Adrenal gland (tissue), 12 donors: ENCODE measurements around the gene GET3. TPM values are rescaled to one million over a fixed set of nuclear protein-coding genes. Genes with fewer than 3 reads are reported as not detected.

Experiments used
- DNase-seq, 7 donors: peaks; one replicate each; pipeline ENCODE4 v3.0.0-alpha.2; 2019 to 2020
- H3K27ac ChIP-seq, 5 donors: fragments of 200-600 bp; sonication (generic) in 4 of 5; 1 replicate in 3 of 5; 2 replicates in 2 of 5; pipeline versions ENCODE4 v1.5.1 to v1.8.0; 2016 to 2020; ENCODE audit warnings: mild to moderate bottlenecking in 1 of 5
- H3K27me3 ChIP-seq: fragments of 200-600 bp; 2 replicates; pipeline ENCODE4 v1.8.0; 2021
- H3K36me3 ChIP-seq, 2 donors: fragments of 200-600 bp; replicated peaks in 1 of 2; 1 replicate in 1 of 2; 2 replicates in 1 of 2; pipeline versions ENCODE4 v1.5.1 to v1.8.0; 2018 to 2022
- H3K4me1 ChIP-seq, 2 donors: fragments of 200-600 bp; replicated peaks in 1 of 2; 1 replicate in 1 of 2; 2 replicates in 1 of 2; pipeline versions ENCODE4 v1.5.1 to v1.8.0; 2018 to 2021
- H3K4me3 ChIP-seq, 4 donors: fragments of 200-600 bp; sonication (generic) in 3 of 4; one replicate each; pipeline ENCODE4 v1.5.1; 2016 to 2018
- H3K9me3 ChIP-seq, 3 donors: fragments of 200-600 bp; sonication (generic) in 1 of 3; replicated peaks in 1 of 3; 1 replicate in 2 of 3; 2 replicates in 1 of 3; pipeline versions ENCODE4 v1.5.1 to v1.8.0; 2016 to 2021
- POLR2A ChIP-seq, 2 donors: fragments of 450-650 bp; IDR thresholded peaks; one replicate each; pipeline ENCODE4 v1.6.1; 2017; ENCODE audit warnings: antibody characterized with exemption in 2 of 2, mild to moderate bottlenecking in 2 of 2, moderate library complexity in 1 of 2
- WGBS, 4 donors: extraction: QIAGEN DNeasy Blood & Tissue Kit in 2 of 4; methylation state at CpG; one replicate each; pipeline versions ENCODE4 v1.1.5 to v1.1.7; 2013 to 2017; 5-methylcytosine and 5-hydroxymethylcytosine counted together
- intact Hi-C, 2 donors: fragments of 100-400 bp; cut with DNase I; formaldehyde crosslinking; loops; one replicate each; pipeline versions ENCODE4 v1.14.1 to v1.15.0; 2022 to 2023
- polyA plus RNA-seq, 3 donors: library from polyadenylated mRNA; stranded (reverse); fragments of 200-250 nt in 2 of 3; fragments of 350-450 nt in 1 of 3; fragmentation: Illumina TruSeq in 1 of 3; extraction: RNeasy Lipid Tissue Mini Kit (QIAGEN cat#74804) in 1 of 3; gene quantifications; one replicate each; pipeline ENCODE4 v1.2.3, GENCODE V29; 2013 to 2014
- total RNA-seq, 9 donors: library from RNA; depleted of rRNA in 4 of 9; stranded (reverse); fragments of >200 nt in 4 of 9; fragments of 120-200 nt in 1 of 9; fragmentation: NEBNext Ultra II Directional in 1 of 9; extraction: Animal tissue kit (Norgen Biotek cat#: 25700) in 1 of 9; gene quantifications; one replicate each; pipeline versions ENCODE4 v1.1.0 to v1.2.4, GENCODE V29; 2013 to 2023
- TF ChIP-seq, protein P1 (sequence below), 6 experiments: fragments of 450-650 bp in 4 of 6; fragments of 200-600 bp in 2 of 6; sonication (generic) in 1 of 6; IDR thresholded peaks; 1 replicate in 5 of 6; 2 replicates in 1 of 6; pipeline versions ENCODE4 v1.5.1 to v1.8.0; 2016 to 2021; ENCODE audit warnings: antibody characterized with exemption in 6 of 6, mild to moderate bottlenecking in 2 of 6, moderate library complexity in 1 of 6
- donor health status: healthy with polysubstance abuse.
- donor health status: Bipolar disorder and iron deficiency.
- donor health status: DM: yes; HTN: yes; CAD: no.
- donor health status: DM: no; HTN: no; CAD: no.
- donor health status: DM: no; HTN: no; CAD: no.
- donor health status: DM: yes; HTN: yes; CAD: no.

GET3 gene
- total and polyA plus RNA-seq, 12 donors: 50.3 to 97.7 (median 81.8) TPM

DNA sequence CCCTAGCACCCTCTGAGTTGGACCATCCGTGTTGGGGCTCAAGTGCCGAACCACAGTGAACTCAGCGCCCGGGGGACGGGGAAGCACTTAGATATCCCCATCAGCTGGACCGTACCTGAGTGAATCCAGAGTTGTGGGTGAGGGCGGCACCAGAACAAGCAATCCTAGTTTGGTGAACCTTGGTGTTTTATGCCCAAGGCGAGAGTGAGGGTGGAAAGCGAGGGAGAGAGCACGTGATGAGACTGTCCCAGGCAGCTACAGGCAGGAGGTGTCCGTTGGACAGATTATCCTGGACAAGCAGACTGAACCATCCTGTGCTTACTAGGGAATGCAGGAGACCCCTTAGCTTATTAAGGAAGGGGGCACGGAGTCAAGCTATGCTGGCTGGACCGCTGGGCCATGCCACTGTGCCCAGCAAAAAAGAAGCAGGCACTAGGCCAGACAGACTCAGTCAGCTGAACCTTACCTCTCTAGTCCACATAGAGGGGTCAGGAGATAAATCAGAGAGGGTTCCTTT is 596 bp downstream of the GET3 start:
- intact Hi-C loops: no loop called here
- H3K27ac ChIP-seq: peak overlapping the region in 3 of 5 donors; percentile 84 to 89 (median 86)
- no peak for DNase-seq

DNA sequence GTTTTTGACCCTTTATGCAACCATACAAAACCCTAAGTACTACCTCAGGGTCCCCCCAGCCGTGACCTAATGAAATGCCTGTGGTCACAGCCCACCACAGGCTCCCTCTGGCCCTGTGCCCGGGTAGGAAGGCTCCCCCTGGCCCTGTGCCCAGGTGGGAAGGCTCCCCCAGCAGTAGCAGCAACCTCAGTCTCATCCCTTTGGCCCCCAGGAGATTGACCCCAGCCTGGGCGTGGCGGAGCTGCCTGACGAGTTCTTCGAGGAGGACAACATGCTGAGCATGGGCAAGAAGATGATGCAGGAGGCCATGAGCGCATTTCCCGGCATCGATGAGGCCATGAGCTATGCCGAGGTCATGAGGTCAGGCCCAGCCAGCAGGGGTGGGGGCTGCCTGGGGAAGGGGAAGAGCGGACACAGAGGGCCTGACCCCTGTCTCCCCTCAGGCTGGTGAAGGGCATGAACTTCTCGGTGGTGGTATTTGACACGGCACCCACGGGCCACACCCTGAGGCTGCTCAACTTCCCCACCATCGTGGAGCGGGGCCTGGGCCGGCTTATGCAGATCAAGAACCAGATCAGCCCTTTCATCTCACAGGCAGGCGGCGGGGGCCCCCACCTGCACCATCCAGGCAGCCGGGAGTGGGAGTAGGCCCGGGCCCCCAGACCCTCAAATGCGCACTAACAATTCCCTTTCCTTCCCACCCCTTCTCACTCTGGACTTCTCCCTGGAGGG is 8.0 kb downstream of the GET3 start:
- no peaks in the 10 kb centered on the region for H3K4me1 ChIP-seq
- intact Hi-C loops: no loop called here
- peaks cover 0 to 43% of the 10 kb centered on the region in 2 donors for H3K36me3 ChIP-seq
- no peaks in the 10 kb centered on the region for H3K27me3 ChIP-seq
- DNase-seq: no peak
- no peak overlapping the region for H3K27ac ChIP-seq
- WGBS, 4 donors: 77 to 84% (median 81%) methylated on average over 13 to 22 of the region's 22 CpGs
- no peak overlapping the region for H3K4me3 ChIP-seq
- TF ChIP-seq, protein P1, sequence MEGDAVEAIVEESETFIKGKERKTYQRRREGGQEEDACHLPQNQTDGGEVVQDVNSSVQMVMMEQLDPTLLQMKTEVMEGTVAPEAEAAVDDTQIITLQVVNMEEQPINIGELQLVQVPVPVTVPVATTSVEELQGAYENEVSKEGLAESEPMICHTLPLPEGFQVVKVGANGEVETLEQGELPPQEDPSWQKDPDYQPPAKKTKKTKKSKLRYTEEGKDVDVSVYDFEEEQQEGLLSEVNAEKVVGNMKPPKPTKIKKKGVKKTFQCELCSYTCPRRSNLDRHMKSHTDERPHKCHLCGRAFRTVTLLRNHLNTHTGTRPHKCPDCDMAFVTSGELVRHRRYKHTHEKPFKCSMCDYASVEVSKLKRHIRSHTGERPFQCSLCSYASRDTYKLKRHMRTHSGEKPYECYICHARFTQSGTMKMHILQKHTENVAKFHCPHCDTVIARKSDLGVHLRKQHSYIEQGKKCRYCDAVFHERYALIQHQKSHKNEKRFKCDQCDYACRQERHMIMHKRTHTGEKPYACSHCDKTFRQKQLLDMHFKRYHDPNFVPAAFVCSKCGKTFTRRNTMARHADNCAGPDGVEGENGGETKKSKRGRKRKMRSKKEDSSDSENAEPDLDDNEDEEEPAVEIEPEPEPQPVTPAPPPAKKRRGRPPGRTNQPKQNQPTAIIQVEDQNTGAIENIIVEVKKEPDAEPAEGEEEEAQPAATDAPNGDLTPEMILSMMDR (IDR thresholded peaks at IDR 0.05): no peak
- TF ChIP-seq POLR2A (IDR thresholded peaks at IDR 0.05): no peak
- H3K9me3 ChIP-seq: no peaks in the 10 kb centered on the region

More for the DNA sequence above, 596 bp downstream of the GET3 start:
- H3K9me3 ChIP-seq: no peaks in the 10 kb centered on the region
- peak overlapping the region; percentile 71 to 97 (median 84) for H3K4me3 ChIP-seq
- peaks cover 0 to 21% of the 10 kb centered on the region in 2 donors for H3K36me3 ChIP-seq
- no peaks in the 10 kb centered on the region for H3K27me3 ChIP-seq
- H3K4me1 ChIP-seq: peaks cover 20 to 29% of the 10 kb centered on the region in 2 donors
- TF ChIP-seq POLR2A (IDR thresholded peaks at IDR 0.05): no peak
- 6 to 15% (median 12%) methylated on average over 12 to 13 of the region's 13 CpGs for WGBS, 4 donors

DNA sequence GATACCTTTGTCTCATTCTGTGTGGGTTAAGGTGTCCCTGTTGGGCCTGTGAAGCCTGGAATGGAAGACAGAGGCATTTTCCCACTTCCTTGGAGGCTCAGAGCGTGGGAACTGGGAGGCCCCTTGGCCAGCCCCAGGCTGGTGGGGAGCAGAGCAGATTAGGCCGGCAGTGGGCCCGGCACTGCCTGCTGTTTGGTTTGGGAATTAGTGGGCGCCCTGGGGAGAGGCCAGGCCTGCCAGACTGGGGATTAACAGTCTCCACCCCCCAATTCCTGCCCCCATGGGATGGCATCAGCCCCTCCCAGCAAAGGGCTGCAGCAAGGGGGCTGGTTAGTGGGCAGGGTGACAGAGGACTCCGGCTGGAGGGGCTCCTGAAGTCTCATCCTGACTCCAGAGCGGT is 11.2 kb downstream of the GET3 start:
- no peaks in the 10 kb centered on the region for H3K4me1 ChIP-seq
- peaks cover 0 to 34% of the 10 kb centered on the region in 2 donors for H3K36me3 ChIP-seq
- no peaks in the 10 kb centered on the region for H3K27me3 ChIP-seq
- no peak overlapping the region for H3K4me3 ChIP-seq
- WGBS, 4 donors: 82 to 85% (median 84%) methylated on average over 4 to 6 of the region's 6 CpGs
- no peak for DNase-seq
- H3K9me3 ChIP-seq: no peaks in the 10 kb centered on the region
- intact Hi-C loops: no loop called here
- TF ChIP-seq POLR2A (IDR thresholded peaks at IDR 0.05): no peak
- TF ChIP-seq, protein P1 (IDR thresholded peaks at IDR 0.05): no peak
- no peak overlapping the region for H3K27ac ChIP-seq

DNA sequence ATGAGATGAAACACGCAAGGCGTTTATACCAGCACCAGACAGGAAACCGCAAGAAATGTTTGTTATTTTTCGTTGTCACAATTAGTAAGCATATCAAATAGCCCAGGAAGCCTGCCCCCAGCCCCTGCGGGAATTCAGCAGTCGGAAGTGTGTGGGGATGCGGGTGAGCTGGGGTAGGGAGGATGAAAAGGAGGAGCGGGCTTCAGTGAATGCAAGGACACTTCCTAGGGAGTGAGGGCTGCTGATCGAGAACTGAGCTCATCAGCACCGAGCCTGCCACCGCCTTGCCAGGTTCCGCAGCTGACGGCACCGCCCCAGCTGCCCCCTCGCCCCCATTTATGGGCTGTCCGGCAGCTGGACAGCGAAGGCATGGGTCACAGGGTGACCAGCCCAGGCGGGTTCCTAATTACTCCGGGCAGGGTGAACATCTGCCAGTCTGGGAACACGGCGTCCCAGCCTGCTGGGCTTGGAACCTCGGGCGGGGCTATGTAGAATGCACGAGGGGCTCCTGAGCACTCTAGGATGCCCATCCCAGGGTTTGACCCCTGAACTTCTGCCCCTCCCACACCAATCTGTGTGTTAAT is 12.7 kb downstream of the GET3 start:
- no peak for DNase-seq

More for the DNA sequence above, 12.7 kb downstream of the GET3 start:
- Histone ChIP-seq H3K9me3 (no peaks in the 10 kb centered on the region), H3K27me3 (no peaks in the 10 kb centered on the region), H3K4me1 (no peaks in the 10 kb centered on the region), H3K27ac (no peak overlapping the region), H3K36me3 (peaks cover 0 to 25% of the 10 kb centered on the region in 2 donors), H3K4me3 (no peak overlapping the region)
- TF ChIP-seq, protein P1 (IDR thresholded peaks at IDR 0.05): no peak
- no peak for TF ChIP-seq POLR2A (IDR thresholded peaks at IDR 0.05)
- intact Hi-C loops: loop anchor here in 1 of 2 donors (5.0 kb wide), 1 partner anchor 33 kb away; no protein-coding TSS in a partner anchor
- WGBS, 4 donors: 36 to 45% (median 42%) methylated on average over 8 to 24 of the region's 24 CpGs
